ENCODE results near the gene MRPL22. TPM values are rescaled to one million over a fixed set of nuclear protein-coding genes. Genes with fewer than 3 reads are reported as not detected.

Gene MRPL22
- total and polyA plus RNA-seq, 2 of the 13 experiments (the other 11 are each of a cell fraction or from before 2014, with no cell fraction given): 66.8 to 84.8 TPM

- peak; percentile 95 for TF ChIP-seq TFDP1 (CRISPR knock-in tag; IDR thresholded peaks at IDR 0.05; ENCODE audit: borderline replicate concordance)
- no peak; the same call in 1 of the 2 replicates for TF ChIP-seq ZMYM2 (CRISPR knock-in tag; IDR thresholded peaks at IDR 0.05)
- no peak for TF ChIP-seq ZNF382 (CRISPR knock-in tag; IDR thresholded peaks at IDR 0.05; ENCODE audit: borderline replicate concordance)
- TF ChIP-seq PTBP1 (IDR thresholded peaks at IDR 0.05; ENCODE audit: low read depth, low read length, poor library complexity, severe bottlenecking): no peak
- peak; percentile 97 for TF ChIP-seq KAT7 (CRISPR knock-in tag; IDR thresholded peaks at IDR 0.05; ENCODE audit: borderline replicate concordance)
- TF ChIP-seq LCORL (IDR thresholded peaks at IDR 0.05): no peak
- peak; percentile 64 for TF ChIP-seq LCORL (CRISPR knock-in tag; IDR thresholded peaks at IDR 0.05)
- no peak; the same call in 1 of the 2 replicates for TF ChIP-seq ZNF264 (CRISPR knock-in tag; IDR thresholded peaks at IDR 0.05)
- TF ChIP-seq SCMH1 (CRISPR knock-in tag; IDR thresholded peaks at IDR 0.05; ENCODE audit: borderline replicate concordance): no peak
- peak; percentile 78 for TF ChIP-seq GMEB1 (CRISPR knock-in tag; IDR thresholded peaks at IDR 0.05; ENCODE audit: borderline replicate concordance)
- peak; percentile 42; the same call in 1 of the 2 replicates for TF ChIP-seq JUND (CRISPR knock-in tag; IDR thresholded peaks at IDR 0.05)
- no peak for TF ChIP-seq ZNF160 (CRISPR knock-in tag; IDR thresholded peaks at IDR 0.05)
- TF ChIP-seq, protein P1, sequence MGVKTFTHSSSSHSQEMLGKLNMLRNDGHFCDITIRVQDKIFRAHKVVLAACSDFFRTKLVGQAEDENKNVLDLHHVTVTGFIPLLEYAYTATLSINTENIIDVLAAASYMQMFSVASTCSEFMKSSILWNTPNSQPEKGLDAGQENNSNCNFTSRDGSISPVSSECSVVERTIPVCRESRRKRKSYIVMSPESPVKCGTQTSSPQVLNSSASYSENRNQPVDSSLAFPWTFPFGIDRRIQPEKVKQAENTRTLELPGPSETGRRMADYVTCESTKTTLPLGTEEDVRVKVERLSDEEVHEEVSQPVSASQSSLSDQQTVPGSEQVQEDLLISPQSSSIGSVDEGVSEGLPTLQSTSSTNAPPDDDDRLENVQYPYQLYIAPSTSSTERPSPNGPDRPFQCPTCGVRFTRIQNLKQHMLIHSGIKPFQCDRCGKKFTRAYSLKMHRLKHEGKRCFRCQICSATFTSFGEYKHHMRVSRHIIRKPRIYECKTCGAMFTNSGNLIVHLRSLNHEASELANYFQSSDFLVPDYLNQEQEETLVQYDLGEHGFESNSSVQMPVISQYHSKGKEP (CRISPR knock-in tag; IDR thresholded peaks at IDR 0.05): no peak
- TF ChIP-seq POGK (CRISPR knock-in tag; conservative IDR thresholded peaks at IDR 0.05): peak; percentile 73; the same call in 1 of the 2 replicates
- TF ChIP-seq PRDM4 (CRISPR knock-in tag; IDR thresholded peaks at IDR 0.05; ENCODE audit: borderline replicate concordance): no peak
- no peak for TF ChIP-seq EZH2 (conservative IDR thresholded peaks at IDR 0.05; ENCODE audit: low read depth, low read length)
Observed at GRCh38 chr5:154937718-154938466, 3.0 kb upstream of the MRPL22 start, which contains the start of gene GEMIN5 (continued).
